Stomach (tissue), 4 donors: ENCODE results near the gene CENPH.

Experiments
- CTCF ChIP-seq, 7 experiments: fragments of 450-650 bp in 4 of 7; fragments of 200-600 bp in 3 of 7; sonication (generic) in 3 of 7; IDR thresholded peaks; one replicate each; pipeline ENCODE4 v1.5.1; 2016 to 2019; ENCODE audit warnings: antibody characterized with exemption in 7 of 7, control low read depth in 2 of 7, mild to moderate bottlenecking in 1 of 7
- EP300 ChIP-seq: sonication (generic); formaldehyde crosslinking; IDR thresholded peaks from one replicate; pipeline ENCODE4 v1.6.1; 2017; ENCODE audit warnings: antibody characterized with exemption
- POLR2A ChIP-seq, 4 donors: fragments of 450-650 bp; IDR thresholded peaks; one replicate each; pipeline ENCODE4 v1.6.1; 2016; ENCODE audit warnings: antibody characterized with exemption in 4 of 4, control low read depth in 2 of 4, mild to moderate bottlenecking in 1 of 4, moderate library complexity in 1 of 4
- POLR2AphosphoS5 ChIP-seq, 3 donors: sonication (generic); formaldehyde crosslinking; IDR thresholded peaks; one replicate each; pipeline ENCODE4 v1.6.1; 2016; ENCODE audit warnings: antibody characterized with exemption in 3 of 3

GRCh38 chr5:69187342-69187741, 2.0 kb upstream of the CENPH start:
- TF ChIP-seq CTCF (IDR thresholded peaks at IDR 0.05): no peak
- no peak for TF ChIP-seq POLR2AphosphoS5 (IDR thresholded peaks at IDR 0.05)
- TF ChIP-seq EP300: no peak
- no peak for TF ChIP-seq POLR2A (IDR thresholded peaks at IDR 0.05)
